Activated CD8-positive, alpha-beta T cell treated with anti-CD3 and anti-CD28 coated beads for 36 hours (primary cell): ENCODE results near the gene NKX2-4. TPM values are rescaled to one million over a fixed set of nuclear protein-coding genes. Genes with fewer than 3 reads are reported as not detected.
"Not testable (repeated sequence)": the region's sequence is repeated elsewhere in the genome, so short reads cannot be mapped to it uniquely, and the experiment has no call there.

Experiments used
- ATAC-seq: fragments of 200-7000 bp; cut with Tn5 transposase; one replicate; pipeline ENCODE4 v1.10.0; 2021; ENCODE audit warnings: mild to moderate bottlenecking, moderate library complexity
- CTCF ChIA-PET: fragments of 350-600 bp; sonication (Branson Sonifier 250); formaldehyde crosslinking; loops from one replicate; lab custom pipeline; 2021; ENCODE audit warnings: antibody characterized with exemption; lab: Charles Lee
- POLR2A ChIA-PET: fragments of 350-600 bp; sonication (Branson Sonifier 250); formaldehyde crosslinking; loops from one replicate; lab custom pipeline; 2021; ENCODE audit warnings: antibody characterized with exemption; lab: Charles Lee
- DNase-seq: peaks from one replicate; pipeline ENCODE4 v3.0.0-alpha.2; 2020
- H3K27ac Mint-ChIP-seq: one replicate; pipeline ENCODE4 v1.8.0; 2021; ENCODE audit warnings: mild to moderate bottlenecking, mixed read lengths
- H3K27me3 Mint-ChIP-seq: one replicate; pipeline ENCODE4 v1.8.0; 2021; ENCODE audit warnings: mixed read lengths
- H3K36me3 Mint-ChIP-seq: one replicate; pipeline ENCODE4 v1.8.0; 2021; ENCODE audit warnings: low read depth, mixed read lengths
- H3K4me1 Mint-ChIP-seq: one replicate; pipeline ENCODE4 v1.8.0; 2021; ENCODE audit warnings: low read depth, mixed read lengths
- H3K4me3 Mint-ChIP-seq: one replicate; pipeline ENCODE4 v1.8.0; 2021; ENCODE audit warnings: mild to moderate bottlenecking, moderate library complexity, mixed read lengths
- H3K9me3 Mint-ChIP-seq: one replicate; pipeline ENCODE4 v1.8.0; 2021; ENCODE audit warnings: mixed read lengths
- CTCF ChIP-seq: fragments of 200-600 bp; IDR thresholded peaks from one replicate; pipeline ENCODE4 v1.8.0; 2022; ENCODE audit warnings: antibody characterized with exemption, mild to moderate bottlenecking
- intact Hi-C: fragments of 100-400 bp; cut with micrococcal nuclease; formaldehyde crosslinking; loops from one replicate; pipeline ENCODE4 v1.10.0; 2022
- total RNA-seq, 2 experiments: library from RNA; stranded (reverse); gene quantifications; one replicate each; pipeline ENCODE4 v1.2.3, GENCODE V29; 2021

The NKX2-4 gene
- total RNA-seq, 2 experiments from 2014 or later, result not detected

- H3K27ac Mint-ChIP-seq, result no peak overlapping the region
- POLR2A ChIA-PET, result no interaction called here
These were observed 24.4 kb upstream of the NKX2-4 start for GRCh38 chr20:21421601-21422236.

GRCh38 chr20:21419147-21419546 lies 21.8 kb upstream of the NKX2-4 start:
- H3K4me3 Mint-ChIP-seq, H3K4me1 Mint-ChIP-seq, POLR2A ChIA-PET, ATAC-seq, H3K27me3 Mint-ChIP-seq, DNase-seq, H3K36me3 Mint-ChIP-seq, intact Hi-C loops, H3K27ac Mint-ChIP-seq: not testable (repeated sequence)
- peaks cover 22% of the 10 kb centered on the region for H3K9me3 Mint-ChIP-seq
- CTCF ChIA-PET, result interaction anchor here (0.9 kb wide), 1 partner anchor 184 kb away, joined by 4 read pairs; no protein-coding TSS in a partner anchor

More at GRCh38 chr20:21421601-21422236, 24.4 kb upstream of the NKX2-4 start:
- peaks cover 3% of the 10 kb centered on the region for H3K36me3 Mint-ChIP-seq
- no peak overlapping the region for H3K4me3 Mint-ChIP-seq
- intact Hi-C loops, result no loop called here
- no peak for TF ChIP-seq CTCF
- CTCF ChIA-PET, result no interaction called here
- H3K4me1 Mint-ChIP-seq, result no peaks in the 10 kb centered on the region
- DNase-seq (no peak), ATAC-seq (no peak)
- no peaks in the 10 kb centered on the region for H3K27me3 Mint-ChIP-seq
- H3K9me3 Mint-ChIP-seq, result peaks cover 32% of the 10 kb centered on the region

GRCh38 chr20:21413996-21414395 lies 16.7 kb upstream of the NKX2-4 start:
- H3K9me3 Mint-ChIP-seq, result peaks cover 15% of the 10 kb centered on the region
- DNase-seq, H3K36me3 Mint-ChIP-seq, intact Hi-C loops, ATAC-seq, H3K4me1 Mint-ChIP-seq, H3K27ac Mint-ChIP-seq, CTCF ChIA-PET, H3K4me3 Mint-ChIP-seq, POLR2A ChIA-PET: not testable (repeated sequence)
- H3K27me3 Mint-ChIP-seq, result peaks cover 22% of the 10 kb centered on the region

- H3K27ac Mint-ChIP-seq, result no peak overlapping the region
- no peak overlapping the region for H3K4me3 Mint-ChIP-seq
- peaks cover 24% of the 10 kb centered on the region for H3K27me3 Mint-ChIP-seq
- no peak for DNase-seq
- peaks cover 5% of the 10 kb centered on the region for H3K36me3 Mint-ChIP-seq
- ChIA-PET POLR2A (no interaction called here), CTCF (no interaction called here)
- peaks cover 12% of the 10 kb centered on the region for H3K9me3 Mint-ChIP-seq
- TF ChIP-seq CTCF, result no peak
- intact Hi-C loops, result no loop called here
- ATAC-seq, result no peak
- H3K4me1 Mint-ChIP-seq, result peaks cover 2% of the 10 kb centered on the region
These were observed 14.4 kb upstream of the NKX2-4 start for GRCh38 chr20:21411725-21412124.

- H3K4me1 Mint-ChIP-seq, result peaks cover 8% of the 10 kb centered on the region
- POLR2A ChIA-PET, result no interaction called here
- CTCF ChIA-PET, result no interaction called here
- H3K4me3 Mint-ChIP-seq, result no peak overlapping the region
- peaks cover 6% of the 10 kb centered on the region for H3K9me3 Mint-ChIP-seq
- H3K27ac Mint-ChIP-seq, result no peak overlapping the region
- TF ChIP-seq CTCF, result no peak
- ATAC-seq, result no peak
- no peak for DNase-seq
- peaks cover 7% of the 10 kb centered on the region for H3K36me3 Mint-ChIP-seq
- intact Hi-C loops, result loop anchor here (5.0 kb wide), 1 partner anchor 108 kb away; no protein-coding TSS in a partner anchor
- H3K27me3 Mint-ChIP-seq, result peaks cover 65% of the 10 kb centered on the region
These were observed 1.7 kb upstream of the NKX2-4 start for GRCh38 chr20:21399005-21399475.
